ENCODE measurements around the gene LASP1NB.
A peak's percentile ranks its signal among the peaks of the same experiment; 100 is the strongest.

Gene LASP1NB

DNA sequence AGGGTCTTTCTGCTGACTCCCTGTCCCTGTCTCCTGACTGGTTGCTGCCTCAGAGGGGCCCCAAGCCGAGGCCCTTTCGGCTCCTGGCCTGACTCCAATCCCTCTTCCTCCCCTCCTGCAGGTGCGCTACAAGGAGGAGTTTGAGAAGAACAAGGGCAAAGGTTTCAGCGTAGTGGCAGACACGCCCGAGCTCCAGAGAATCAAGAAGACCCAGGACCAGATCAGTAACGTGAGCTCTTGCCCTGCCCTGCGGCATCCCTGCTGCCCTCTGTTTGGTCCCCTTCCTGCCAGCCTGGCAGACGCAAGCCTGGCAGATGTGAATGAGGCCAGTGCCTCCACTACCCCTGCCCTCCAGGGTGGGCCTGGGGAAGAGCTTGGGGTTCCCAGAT lies 27.1 kb upstream of the LASP1NB start:
- in situ Hi-C loops (cut with HindIII; ENCODE audit: low pct_ligation_motif_present, low sequenced_read_pairs), result no loop called here
- no peak for DNase-seq
- Histone ChIP-seq H3K27me3 (replicated peaks) (no peaks in the 10 kb centered on the region), H3K27ac (no peak overlapping the region), H3K36me3 (replicated peaks) (peaks cover 65% of the 10 kb centered on the region), H3K4me3 (ENCODE audit: low read depth, low read length) (no peak overlapping the region)
- no peak for TF ChIP-seq CTCF (IDR thresholded peaks at IDR 0.05; ENCODE audit: low read depth, low read length, missing control alignments)

DNA sequence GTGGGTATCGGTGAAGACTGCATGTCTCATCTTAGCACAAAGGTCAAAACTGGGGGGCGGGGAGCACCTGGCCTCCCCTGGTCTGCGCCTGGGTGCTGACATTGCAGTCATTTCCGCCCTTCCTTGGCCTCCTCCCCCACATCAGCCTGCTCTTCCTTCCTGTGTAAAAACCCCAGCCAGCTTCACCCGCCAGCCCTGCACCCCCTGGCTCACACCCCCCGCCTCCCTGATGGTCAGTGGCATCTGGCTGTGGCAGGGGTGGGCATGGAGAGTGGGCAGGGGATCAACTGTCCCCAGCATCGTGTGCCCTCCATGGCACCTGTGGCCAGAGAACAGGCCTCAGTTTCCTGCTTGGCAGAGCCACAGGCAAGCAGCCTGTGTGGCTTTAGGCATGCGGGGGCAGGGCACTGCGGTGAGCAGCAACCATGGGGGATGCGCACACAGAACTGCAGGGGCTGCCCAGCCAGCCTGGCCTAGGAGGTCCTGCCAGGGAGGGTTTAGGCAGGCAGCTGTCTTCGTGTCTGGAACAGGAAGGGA lies 26.5 kb upstream of the LASP1NB start:
- TF ChIP-seq CTCF (IDR thresholded peaks at IDR 0.05; ENCODE audit: low read depth, low read length, missing control alignments), result no peak
- in situ Hi-C loops (cut with HindIII; ENCODE audit: low pct_ligation_motif_present, low sequenced_read_pairs), result no loop called here
- Histone ChIP-seq H3K4me3 (ENCODE audit: low read depth, low read length) (no peak overlapping the region), H3K36me3 (replicated peaks) (peaks cover 69% of the 10 kb centered on the region), H3K27ac (no peak overlapping the region), H3K27me3 (replicated peaks) (no peaks in the 10 kb centered on the region)
- no peak for DNase-seq

GRCh38 chr17:38899421-38899820 lies 26.0 kb upstream of the LASP1NB start:
- Histone ChIP-seq H3K36me3 (replicated peaks) (peaks cover 65% of the 10 kb centered on the region), H3K4me3 (ENCODE audit: low read depth, low read length) (no peak overlapping the region), H3K27ac (no peak overlapping the region), H3K27me3 (replicated peaks) (no peaks in the 10 kb centered on the region)
- in situ Hi-C loops (cut with HindIII; ENCODE audit: low pct_ligation_motif_present, low sequenced_read_pairs), result no loop called here
- no peak for DNase-seq
- TF ChIP-seq CTCF (IDR thresholded peaks at IDR 0.05; ENCODE audit: low read depth, low read length, missing control alignments), result no peak

- peak overlapping the region; percentile 28 for H3K27ac ChIP-seq
- no peak for TF ChIP-seq CTCF (IDR thresholded peaks at IDR 0.05; ENCODE audit: low read depth, low read length, missing control alignments)
- in situ Hi-C loops (cut with HindIII; ENCODE audit: low pct_ligation_motif_present, low sequenced_read_pairs), result no loop called here
- no peaks in the 10 kb centered on the region for H3K27me3 ChIP-seq (replicated peaks)
- DNase-seq, result peak; percentile 97
- no peak overlapping the region for H3K4me3 ChIP-seq (ENCODE audit: low read depth, low read length)
- H3K36me3 ChIP-seq (replicated peaks), result peaks cover 64% of the 10 kb centered on the region
Measured at GRCh38 chr17:38900978-38901656, 24.3 kb upstream of the LASP1NB start.

- DNase-seq, result no peak
- in situ Hi-C loops (cut with HindIII; ENCODE audit: low pct_ligation_motif_present, low sequenced_read_pairs), result no loop called here
- TF ChIP-seq CTCF (IDR thresholded peaks at IDR 0.05; ENCODE audit: low read depth, low read length, missing control alignments), result no peak
- Histone ChIP-seq H3K27ac (no peak overlapping the region), H3K4me3 (ENCODE audit: low read depth, low read length) (no peak overlapping the region), H3K27me3 (replicated peaks) (no peaks in the 10 kb centered on the region), H3K36me3 (replicated peaks) (peaks cover 58% of the 10 kb centered on the region)
Measured at GRCh38 chr17:38903404-38903803, 22.0 kb upstream of the LASP1NB start.

DNA sequence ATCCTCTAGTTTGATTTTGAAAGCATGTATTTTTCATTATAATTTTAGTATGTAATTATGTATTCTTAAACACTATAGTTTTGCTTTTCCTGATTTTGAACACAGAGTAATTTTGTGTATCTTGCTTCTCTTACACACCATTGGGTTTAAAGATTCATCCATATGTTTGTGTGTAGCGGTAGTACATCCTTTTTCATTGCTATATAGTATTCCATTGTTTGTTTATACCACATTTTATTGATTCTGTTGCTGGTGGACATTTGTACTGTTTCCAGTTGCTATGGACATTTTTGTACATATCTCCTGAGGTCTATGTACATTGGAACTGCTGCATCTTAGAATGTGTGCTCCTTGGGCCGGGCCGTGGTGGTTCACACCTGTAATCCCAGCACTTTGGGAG lies 20.5 kb upstream of the LASP1NB start:
- in situ Hi-C loops (cut with HindIII; ENCODE audit: low pct_ligation_motif_present, low sequenced_read_pairs), result no loop called here
- Histone ChIP-seq H3K4me3 (ENCODE audit: low read depth, low read length) (no peak overlapping the region), H3K27ac (no peak overlapping the region), H3K36me3 (replicated peaks) (peaks cover 57% of the 10 kb centered on the region), H3K27me3 (replicated peaks) (no peaks in the 10 kb centered on the region)
- no peak for TF ChIP-seq CTCF (IDR thresholded peaks at IDR 0.05; ENCODE audit: low read depth, low read length, missing control alignments)
- no peak for DNase-seq
